ENCODE measurements around the gene AIP.

GRCh38 chr11:67501854-67502253 is 19.0 kb downstream of the AIP start:
- TF ChIP-seq TAF1 (IDR thresholded peaks at IDR 0.05; ENCODE audit: low read depth, low read length) (no peak), POLR2A (IDR thresholded peaks at IDR 0.05; ENCODE audit: low read depth, low read length) (no peak), POLR2AphosphoS5 (IDR thresholded peaks at IDR 0.05; ENCODE audit: low read depth, low read length) (no peak), SPI1 (IDR thresholded peaks at IDR 0.05; ENCODE audit: low read depth, low read length) (no peak), PAX5 (IDR thresholded peaks at IDR 0.05; ENCODE audit: insufficient read depth, low read length, severe bottlenecking) (no peak), POU2F2 (IDR thresholded peaks at IDR 0.05; ENCODE audit: low read depth, low read length) (no peak)
